Sigmoid colon (tissue), 4 donors: Measurements from ENCODE around the gene SPEM3.

Source experiments
- EP300 ChIP-seq, 4 donors: sonication (generic); formaldehyde crosslinking; IDR thresholded peaks; one replicate each; pipeline ENCODE4 v1.6.1; 2017; ENCODE audit warnings: antibody characterized with exemption in 4 of 4
- POLR2A ChIP-seq, 2 donors: fragments of 450-650 bp; IDR thresholded peaks; one replicate each; pipeline ENCODE4 v1.6.1; 2016; ENCODE audit warnings: antibody characterized with exemption in 2 of 2, mild to moderate bottlenecking in 2 of 2, moderate library complexity in 2 of 2
- POLR2AphosphoS5 ChIP-seq, 4 donors: sonication (generic); formaldehyde crosslinking; IDR thresholded peaks; one replicate each; pipeline ENCODE4 v1.6.1; 2017; ENCODE audit warnings: antibody characterized with exemption in 4 of 4
- TF ChIP-seq, protein P1 (sequence below), 4 experiments: fragments of 450-650 bp in 3 of 4; fragments of 200-600 bp in 1 of 4; IDR thresholded peaks; one replicate each; pipeline ENCODE4 v1.5.1; 2016 to 2019; ENCODE audit warnings: antibody characterized with exemption in 4 of 4, mild to moderate bottlenecking in 3 of 4, moderate library complexity in 2 of 4

DNA sequence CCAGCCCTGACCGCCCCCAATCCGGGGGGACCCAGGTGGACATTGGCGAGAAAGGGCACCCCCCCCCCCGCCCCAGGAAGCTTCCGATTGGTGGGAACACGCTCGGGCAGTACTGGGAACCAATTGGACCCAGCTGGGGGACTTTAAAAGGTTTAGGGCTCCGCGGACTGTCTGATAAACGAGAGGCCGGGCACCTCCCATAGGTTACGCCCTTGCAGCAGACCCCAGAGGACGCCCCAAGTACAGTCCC is 25.0 kb upstream of the SPEM3 start:
- TF ChIP-seq POLR2A (IDR thresholded peaks at IDR 0.05) (no peak), EP300 (IDR thresholded peaks at IDR 0.05) (no peak), POLR2AphosphoS5 (IDR thresholded peaks at IDR 0.05) (no peak)
- TF ChIP-seq, protein P1, sequence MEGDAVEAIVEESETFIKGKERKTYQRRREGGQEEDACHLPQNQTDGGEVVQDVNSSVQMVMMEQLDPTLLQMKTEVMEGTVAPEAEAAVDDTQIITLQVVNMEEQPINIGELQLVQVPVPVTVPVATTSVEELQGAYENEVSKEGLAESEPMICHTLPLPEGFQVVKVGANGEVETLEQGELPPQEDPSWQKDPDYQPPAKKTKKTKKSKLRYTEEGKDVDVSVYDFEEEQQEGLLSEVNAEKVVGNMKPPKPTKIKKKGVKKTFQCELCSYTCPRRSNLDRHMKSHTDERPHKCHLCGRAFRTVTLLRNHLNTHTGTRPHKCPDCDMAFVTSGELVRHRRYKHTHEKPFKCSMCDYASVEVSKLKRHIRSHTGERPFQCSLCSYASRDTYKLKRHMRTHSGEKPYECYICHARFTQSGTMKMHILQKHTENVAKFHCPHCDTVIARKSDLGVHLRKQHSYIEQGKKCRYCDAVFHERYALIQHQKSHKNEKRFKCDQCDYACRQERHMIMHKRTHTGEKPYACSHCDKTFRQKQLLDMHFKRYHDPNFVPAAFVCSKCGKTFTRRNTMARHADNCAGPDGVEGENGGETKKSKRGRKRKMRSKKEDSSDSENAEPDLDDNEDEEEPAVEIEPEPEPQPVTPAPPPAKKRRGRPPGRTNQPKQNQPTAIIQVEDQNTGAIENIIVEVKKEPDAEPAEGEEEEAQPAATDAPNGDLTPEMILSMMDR (IDR thresholded peaks at IDR 0.05), result no peak
